Natural killer cell treated with Interleukin-12 subunit alpha and Interleukin-12 subunit beta and Interleukin-15 and Interleukin-18, amount 100 ng/mL, for 72 hours (primary cell): Measurements from ENCODE around the gene RNH1. TPM values are rescaled to one million over a fixed set of nuclear protein-coding genes. Genes with fewer than 3 reads are reported as not detected.

ENCODE experiments used
- ATAC-seq, 2 donors: fragments of 150-1000 bp; cut with Tn5 transposase in 1 of 2; sonication (Bioruptor Pico), chemical (Tn5 transposase) in 1 of 2; 2 replicates each; pipeline ENCODE4 v1.10.0; 2021
- DNase-seq: peaks from one replicate; pipeline ENCODE4 v3.0.0; 2022; ENCODE audit warnings: low spot score
- H3K27ac Mint-ChIP-seq, 2 donors: 1 replicate in 1 of 2; 2 replicates in 1 of 2; pipeline ENCODE4 v1.8.0; 2022; ENCODE audit warnings: mixed read lengths in 2 of 2, mild to moderate bottlenecking in 1 of 2, moderate library complexity in 1 of 2
- H3K27me3 Mint-ChIP-seq, 2 donors: 1 replicate in 1 of 2; 2 replicates in 1 of 2; pipeline ENCODE4 v1.8.0; 2022; ENCODE audit warnings: mixed read lengths in 2 of 2
- H3K36me3 Mint-ChIP-seq: one replicate; pipeline ENCODE4 v1.8.0; 2022; ENCODE audit warnings: mixed read lengths
- H3K4me1 Mint-ChIP-seq, 2 donors: 1 replicate in 1 of 2; 2 replicates in 1 of 2; pipeline ENCODE4 v1.8.0; 2022; ENCODE audit warnings: low read depth in 2 of 2, mixed read lengths in 2 of 2, mild to moderate bottlenecking in 1 of 2
- H3K4me3 Mint-ChIP-seq: one replicate; pipeline ENCODE4 v1.8.0; 2022; ENCODE audit warnings: mixed read lengths
- H3K9me3 Mint-ChIP-seq: 2 replicates; pipeline ENCODE4 v1.8.0; 2022; ENCODE audit warnings: mixed read lengths
- total RNA-seq, 2 donors: library from RNA; stranded (reverse); gene quantifications; one replicate each; pipeline ENCODE4 v1.2.3, GENCODE V29; 2022

The RNH1 gene
- total RNA-seq, 2 donors from 2014 or later = 89.2 to 113 TPM

- DNase-seq (no peak), ATAC-seq (no peak)
- Mint-ChIP-seq H3K4me3 (no peak overlapping the region), H3K4me1 (peaks cover 4 to 9% of the 10 kb centered on the region in 2 donors), H3K36me3 (peaks cover 11% of the 10 kb centered on the region), H3K9me3 (no peaks in the 10 kb centered on the region), H3K27ac (no peak overlapping the region), H3K27me3 (no peaks in the 10 kb centered on the region)
These were observed 14.4 kb downstream of the RNH1 start for GRCh38 chr11:492427-493226.

GRCh38 chr11:491358-491757 lies 15.7 kb downstream of the RNH1 start:
- Mint-ChIP-seq H3K27me3 (no peaks in the 10 kb centered on the region), H3K9me3 (no peaks in the 10 kb centered on the region), H3K36me3 (peaks cover 5% of the 10 kb centered on the region), H3K4me3 (no peak overlapping the region), H3K4me1 (peaks cover 0 to 2% of the 10 kb centered on the region in 2 donors), H3K27ac (no peak overlapping the region)
- DNase-seq = no peak
- no peak for ATAC-seq

- DNase-seq = no peak
- Mint-ChIP-seq H3K27me3 (no peaks in the 10 kb centered on the region), H3K4me1 (peaks cover 0 to 2% of the 10 kb centered on the region in 2 donors), H3K4me3 (no peak overlapping the region), H3K9me3 (no peaks in the 10 kb centered on the region), H3K36me3 (peaks cover 3% of the 10 kb centered on the region), H3K27ac (no peak overlapping the region)
- peak in 1 of 2 donors; percentile 37 for ATAC-seq
These were observed 16.1 kb downstream of the RNH1 start for GRCh38 chr11:490930-491260.

GRCh38 chr11:490186-490929 lies 16.7 kb downstream of the RNH1 start:
- no peak overlapping the region for H3K27ac Mint-ChIP-seq
- no peaks in the 10 kb centered on the region for H3K36me3 Mint-ChIP-seq
- DNase-seq = no peak
- peaks cover 0 to 2% of the 10 kb centered on the region in 2 donors for H3K4me1 Mint-ChIP-seq
- H3K9me3 Mint-ChIP-seq = no peaks in the 10 kb centered on the region
- ATAC-seq = peak in 1 of 2 donors; percentile 9
- no peak overlapping the region for H3K4me3 Mint-ChIP-seq
- H3K27me3 Mint-ChIP-seq = no peaks in the 10 kb centered on the region

- H3K36me3 Mint-ChIP-seq = no peaks in the 10 kb centered on the region
- ATAC-seq (no peak), DNase-seq (no peak)
- H3K9me3 Mint-ChIP-seq = no peaks in the 10 kb centered on the region
- H3K27ac Mint-ChIP-seq = no peak overlapping the region
- H3K4me1 Mint-ChIP-seq = peaks cover 0 to 2% of the 10 kb centered on the region in 2 donors
- H3K27me3 Mint-ChIP-seq = no peaks in the 10 kb centered on the region
- no peak overlapping the region for H3K4me3 Mint-ChIP-seq
These were observed 17.3 kb downstream of the RNH1 start for GRCh38 chr11:489610-490185.

- Mint-ChIP-seq H3K36me3 (no peaks in the 10 kb centered on the region), H3K27me3 (no peaks in the 10 kb centered on the region), H3K9me3 (no peaks in the 10 kb centered on the region), H3K4me1 (peaks cover 0 to 2% of the 10 kb centered on the region in 2 donors), H3K4me3 (no peak overlapping the region), H3K27ac (no peak overlapping the region)
- DNase-seq (no peak), ATAC-seq (no peak)
These were observed 18.1 kb downstream of the RNH1 start for GRCh38 chr11:488992-489391.

- Mint-ChIP-seq H3K4me3 (no peak overlapping the region), H3K27me3 (no peaks in the 10 kb centered on the region), H3K36me3 (no peaks in the 10 kb centered on the region), H3K9me3 (no peaks in the 10 kb centered on the region), H3K27ac (no peak overlapping the region), H3K4me1 (peaks cover 0 to 2% of the 10 kb centered on the region in 2 donors)
- no peak for DNase-seq
- ATAC-seq = no peak
These were observed 18.5 kb downstream of the RNH1 start for GRCh38 chr11:488579-488978.

GRCh38 chr11:488062-488461 lies 19.0 kb downstream of the RNH1 start:
- Mint-ChIP-seq H3K27me3 (no peaks in the 10 kb centered on the region), H3K36me3 (no peaks in the 10 kb centered on the region), H3K4me1 (peaks cover 0 to 2% of the 10 kb centered on the region in 2 donors), H3K27ac (no peak overlapping the region), H3K9me3 (no peaks in the 10 kb centered on the region), H3K4me3 (no peak overlapping the region)
- no peak for ATAC-seq
- DNase-seq = no peak

- Mint-ChIP-seq H3K4me1 (peaks cover 0 to 2% of the 10 kb centered on the region in 2 donors), H3K9me3 (no peaks in the 10 kb centered on the region), H3K27me3 (no peaks in the 10 kb centered on the region), H3K36me3 (no peaks in the 10 kb centered on the region), H3K27ac (no peak overlapping the region), H3K4me3 (no peak overlapping the region)
- DNase-seq (no peak), ATAC-seq (no peak)
These were observed 19.4 kb downstream of the RNH1 start for GRCh38 chr11:487571-488021.

- Mint-ChIP-seq H3K27ac (no peak overlapping the region), H3K4me3 (no peak overlapping the region), H3K36me3 (no peaks in the 10 kb centered on the region), H3K27me3 (no peaks in the 10 kb centered on the region), H3K4me1 (no peaks in the 10 kb centered on the region), H3K9me3 (no peaks in the 10 kb centered on the region)
- no peak for ATAC-seq
- no peak for DNase-seq
These were observed 20.9 kb downstream of the RNH1 start for GRCh38 chr11:486189-486588.

- no peaks in the 10 kb centered on the region for H3K36me3 Mint-ChIP-seq
- ATAC-seq (no peak), DNase-seq (no peak)
- no peaks in the 10 kb centered on the region for H3K4me1 Mint-ChIP-seq
- no peaks in the 10 kb centered on the region for H3K27me3 Mint-ChIP-seq
- H3K27ac Mint-ChIP-seq = no peak overlapping the region
- H3K9me3 Mint-ChIP-seq = no peaks in the 10 kb centered on the region
- H3K4me3 Mint-ChIP-seq = no peak overlapping the region
These were observed 22.4 kb downstream of the RNH1 start for GRCh38 chr11:484616-485015.

- H3K27ac Mint-ChIP-seq = no peak overlapping the region
- no peaks in the 10 kb centered on the region for H3K4me1 Mint-ChIP-seq
- no peak overlapping the region for H3K4me3 Mint-ChIP-seq
- peak in 1 of 2 donors; percentile 17 for ATAC-seq
- no peaks in the 10 kb centered on the region for H3K27me3 Mint-ChIP-seq
- no peaks in the 10 kb centered on the region for H3K9me3 Mint-ChIP-seq
- no peaks in the 10 kb centered on the region for H3K36me3 Mint-ChIP-seq
- no peak for DNase-seq
These were observed 27.7 kb downstream of the RNH1 start for GRCh38 chr11:479311-479710.

GRCh38 chr11:477052-477715 lies 29.9 kb downstream of the RNH1 start:
- Mint-ChIP-seq H3K27ac (no peak overlapping the region), H3K4me3 (no peak overlapping the region), H3K9me3 (no peaks in the 10 kb centered on the region), H3K27me3 (no peaks in the 10 kb centered on the region), H3K4me1 (peaks cover 0 to 3% of the 10 kb centered on the region in 2 donors), H3K36me3 (no peaks in the 10 kb centered on the region)
- no peak for ATAC-seq
- DNase-seq = no peak

- DNase-seq = no peak
- H3K27me3 Mint-ChIP-seq = no peaks in the 10 kb centered on the region
- no peak overlapping the region for H3K4me3 Mint-ChIP-seq
- no peaks in the 10 kb centered on the region for H3K9me3 Mint-ChIP-seq
- H3K27ac Mint-ChIP-seq = no peak overlapping the region
- no peak for ATAC-seq
- peaks cover 0 to 3% of the 10 kb centered on the region in 2 donors for H3K4me1 Mint-ChIP-seq
- H3K36me3 Mint-ChIP-seq = no peaks in the 10 kb centered on the region
These were observed 30.6 kb downstream of the RNH1 start for GRCh38 chr11:476416-476815.
